Esophagus squamous epithelium (tissue), 4 donors: ENCODE measurements around the gene ATP2B2.

ENCODE experiments used
- POLR2A ChIP-seq, 4 donors: fragments of 450-650 bp; IDR thresholded peaks; one replicate each; pipeline ENCODE4 v1.6.1; 2017; ENCODE audit warnings: antibody characterized with exemption in 4 of 4, mild to moderate bottlenecking in 4 of 4, moderate library complexity in 3 of 4
- TF ChIP-seq, protein P1 (sequence below), 6 experiments: fragments of 450-650 bp in 4 of 6; fragments of 200-600 bp in 2 of 6; sonication (generic) in 2 of 6; IDR thresholded peaks; one replicate each; pipeline ENCODE4 v1.5.1; 2016 to 2019; ENCODE audit warnings: antibody characterized with exemption in 6 of 6, mild to moderate bottlenecking in 4 of 6, moderate library complexity in 4 of 6

DNA sequence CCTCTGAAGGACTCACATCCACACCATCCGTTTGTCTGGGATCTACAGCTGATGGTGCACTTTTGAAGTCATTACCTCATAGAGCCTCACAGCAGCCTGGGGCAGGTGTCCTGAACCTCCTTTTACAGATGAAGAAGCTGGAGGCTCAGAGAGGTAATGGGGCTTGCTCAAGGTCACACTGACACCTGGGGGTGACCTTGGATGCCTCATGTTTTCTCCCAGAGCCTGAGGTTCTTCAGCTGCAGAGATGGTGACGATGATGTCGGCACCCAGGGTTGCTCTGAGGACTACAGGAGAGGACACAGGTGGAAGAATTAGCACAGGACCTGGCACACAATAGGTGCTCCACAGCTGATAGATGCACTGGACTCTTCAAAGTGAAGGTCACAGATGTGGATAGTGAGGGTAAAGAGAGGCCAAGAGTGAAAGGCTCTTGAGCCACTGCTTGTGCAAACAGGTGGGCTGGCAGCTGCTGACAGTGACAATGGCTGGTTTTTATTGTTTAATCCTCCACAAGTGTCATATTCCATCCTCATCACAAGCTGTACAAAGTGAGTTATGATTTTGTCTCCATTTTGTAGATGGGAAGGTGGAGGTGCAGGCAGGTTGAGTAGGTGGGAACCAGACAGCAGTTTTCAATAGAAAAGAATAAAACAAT, 17.4 kb upstream of the ATP2B2 start:
- TF ChIP-seq, protein P1, sequence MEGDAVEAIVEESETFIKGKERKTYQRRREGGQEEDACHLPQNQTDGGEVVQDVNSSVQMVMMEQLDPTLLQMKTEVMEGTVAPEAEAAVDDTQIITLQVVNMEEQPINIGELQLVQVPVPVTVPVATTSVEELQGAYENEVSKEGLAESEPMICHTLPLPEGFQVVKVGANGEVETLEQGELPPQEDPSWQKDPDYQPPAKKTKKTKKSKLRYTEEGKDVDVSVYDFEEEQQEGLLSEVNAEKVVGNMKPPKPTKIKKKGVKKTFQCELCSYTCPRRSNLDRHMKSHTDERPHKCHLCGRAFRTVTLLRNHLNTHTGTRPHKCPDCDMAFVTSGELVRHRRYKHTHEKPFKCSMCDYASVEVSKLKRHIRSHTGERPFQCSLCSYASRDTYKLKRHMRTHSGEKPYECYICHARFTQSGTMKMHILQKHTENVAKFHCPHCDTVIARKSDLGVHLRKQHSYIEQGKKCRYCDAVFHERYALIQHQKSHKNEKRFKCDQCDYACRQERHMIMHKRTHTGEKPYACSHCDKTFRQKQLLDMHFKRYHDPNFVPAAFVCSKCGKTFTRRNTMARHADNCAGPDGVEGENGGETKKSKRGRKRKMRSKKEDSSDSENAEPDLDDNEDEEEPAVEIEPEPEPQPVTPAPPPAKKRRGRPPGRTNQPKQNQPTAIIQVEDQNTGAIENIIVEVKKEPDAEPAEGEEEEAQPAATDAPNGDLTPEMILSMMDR (IDR thresholded peaks at IDR 0.05): no peak
- no peak for TF ChIP-seq POLR2A (IDR thresholded peaks at IDR 0.05)
